Smooth muscle cell (in vitro differentiated cells): ENCODE data around the gene AOC2. TPM values are rescaled to one million over a fixed set of nuclear protein-coding genes. Genes with fewer than 3 reads are reported as not detected.
"Not testable (repeated sequence)": the region's sequence is repeated elsewhere in the genome, so short reads cannot be mapped to it uniquely, and the experiment has no call there.

Experiments
- DNase-seq: peaks from one replicate; lab custom pipeline; 2025; ENCODE audit not compliant: unreplicated experiment; lab: John Stamatoyannopoulos, UW
- H2AFZ ChIP-seq: fragments of 200-600 bp; sonication (generic); 2 replicates; pipeline ENCODE4 v1.6.0; 2016; ENCODE audit warnings: antibody characterized with exemption, low read depth, mild to moderate bottlenecking
- H3F3A ChIP-seq: fragments of 200-600 bp; sonication (generic); 2 replicates; pipeline ENCODE4 v1.6.0; 2017; ENCODE audit warnings: antibody characterized with exemption, low read depth
- H3K27ac ChIP-seq: fragments of 200-600 bp; sonication (generic); 2 replicates; pipeline ENCODE4 v1.5.1; 2016; ENCODE audit warnings: low read depth, mild to moderate bottlenecking
- H3K27me3 ChIP-seq: fragments of 200-600 bp; sonication (generic); 2 replicates; pipeline ENCODE4 v1.6.1; 2016; ENCODE audit warnings: low read depth, mild to moderate bottlenecking
- H3K36me3 ChIP-seq: fragments of 200-600 bp; sonication (generic); 2 replicates; pipeline ENCODE4 v1.5.1; 2016; ENCODE audit warnings: low read depth
- H3K4me1 ChIP-seq: fragments of 200-600 bp; sonication (generic); 2 replicates; pipeline ENCODE4 v1.5.1; 2016; ENCODE audit warnings: low read depth
- H3K4me2 ChIP-seq: fragments of 200-600 bp; sonication (generic); 2 replicates; pipeline ENCODE4 v1.6.0; 2016; ENCODE audit warnings: mild to moderate bottlenecking
- H3K4me3 ChIP-seq: fragments of 200-600 bp; sonication (generic); 2 replicates; pipeline ENCODE4 v1.5.1; 2016; ENCODE audit warnings: mild to moderate bottlenecking
- H3K79me2 ChIP-seq: fragments of 200-600 bp; sonication (generic); 2 replicates; pipeline ENCODE4 v1.6.0; 2016; ENCODE audit warnings: low read depth, mild to moderate bottlenecking
- H3K9ac ChIP-seq: fragments of 200-600 bp; sonication (generic); 2 replicates; pipeline ENCODE4 v1.6.0; 2016; ENCODE audit warnings: low read depth
- H3K9me3 ChIP-seq: fragments of 200-600 bp; sonication (generic); replicated peaks from 2 replicates; pipeline ENCODE4 v1.5.1; 2016; ENCODE audit warnings: low read depth
- H4K20me1 ChIP-seq: fragments of 200-600 bp; sonication (generic); 2 replicates; pipeline ENCODE4 v1.6.0; 2016; ENCODE audit warnings: low read depth
- CTCF ChIP-seq: fragments of 200-600 bp; sonication (generic); IDR thresholded peaks from 2 replicates; pipeline ENCODE4 v1.5.1; 2017; ENCODE audit warnings: borderline replicate concordance, mild to moderate bottlenecking, antibody characterized with exemption; ENCODE audit not compliant: insufficient read depth, poor library complexity, severe bottlenecking
- WGBS: methylation state at CpG from one replicate; pipeline ENCODE4 v1.1.7; 2016; ENCODE audit warnings: low lambda C conversion rate; 5-methylcytosine and 5-hydroxymethylcytosine counted together
- microRNA-seq: library from miRNA; unstranded; fragments of <30 nt; microRNA quantifications from one replicate; pipeline ENCODE4, GENCODE V29; 2016; ENCODE audit warnings: borderline number of aligned reads
- polyA plus RNA-seq: library from polyadenylated mRNA; unstranded; fragments of >200 nt; fragmentation: Nextera tagmentation; extraction: Ambion mirVana; gene quantifications from 2 replicates; pipeline ENCODE4 v1.2.1, GENCODE V29; 2016
- small RNA-seq: library from RNA; depleted of rRNA; stranded (forward); fragments of <200 nt; gene quantifications from one replicate; pipeline ENCODE3, GENCODE V24; 2014
- total RNA-seq: library from RNA; depleted of rRNA; stranded (reverse); fragments of >200 nt; gene quantifications from 2 replicates; pipeline ENCODE4 v1.2.3, GENCODE V29; 2014

AOC2 gene
- total and polyA plus RNA-seq, 2 experiments from 2014 or later, result 0.91 to 2.3 TPM

GRCh38 chr17:42898147-42898811 lies 53.9 kb downstream of the AOC2 start:
- WGBS, result 93% methylated on average over 7 of the region's 7 CpGs
- H3K4me2 ChIP-seq, result no peak overlapping the region
- H2AFZ ChIP-seq, result no peak overlapping the region
- H3K4me3 ChIP-seq, result no peak overlapping the region
- DNase-seq, result no peak
- no peaks in the 10 kb centered on the region for H3K36me3 ChIP-seq
- H3K9ac ChIP-seq, result no peak overlapping the region
- H3K9me3 ChIP-seq, result no peaks in the 10 kb centered on the region
- peaks cover 3% of the 10 kb centered on the region for H3K27me3 ChIP-seq
- no peaks in the 10 kb centered on the region for H4K20me1 ChIP-seq
- no peaks in the 10 kb centered on the region for H3F3A ChIP-seq
- no peak for TF ChIP-seq CTCF
- H3K4me1 ChIP-seq, result no peaks in the 10 kb centered on the region
- H3K79me2 ChIP-seq, result no peaks in the 10 kb centered on the region
- H3K27ac ChIP-seq, result no peak overlapping the region

GRCh38 chr17:42899981-42900380 lies 55.6 kb downstream of the AOC2 start:
- not testable (repeated sequence) for H3K27me3 ChIP-seq, H3K27ac ChIP-seq, H3K79me2 ChIP-seq, H4K20me1 ChIP-seq, H3K4me1 ChIP-seq, H2AFZ ChIP-seq, H3K4me3 ChIP-seq, H3K4me2 ChIP-seq, DNase-seq, H3K9ac ChIP-seq, H3K36me3 ChIP-seq, H3F3A ChIP-seq, H3K9me3 ChIP-seq
- 87% methylated on average over 3 of the region's 3 CpGs for WGBS

Small RNA genes lying within 50 kb of the gene (microRNA-seq; reads per million reads assigned to microRNA genes)
- gene MIR6781, result 2.3 reads per million

Small RNA genes lying within 50 kb of the gene (small RNA-seq; reads per million reads assigned to genes)
- not detected for gene MIR6781
- gene RNU6-287P, result not detected

Other genes starting within 250 kb of the AOC2 start
- gene RETREG3, start 235.2 kb upstream of the AOC2 start, total RNA-seq, result 40.4 and 67.8 TPM in 2 replicates
- gene RETREG3, start 235.2 kb upstream of the AOC2 start, polyA plus RNA-seq, result 32.6 and 34.1 TPM in 2 replicates
- 31.6 and 38.7 TPM in 2 replicates for gene TUBG1, start 234.9 kb upstream of the AOC2 start, total RNA-seq
- 91.2 and 102 TPM in 2 replicates for gene TUBG1, start 234.9 kb upstream of the AOC2 start, polyA plus RNA-seq
- gene TUBG2, start 185.3 kb upstream of the AOC2 start, total RNA-seq, result 23.1 and 28.2 TPM in 2 replicates
- 42.3 and 54.6 TPM in 2 replicates for gene TUBG2, start 185.3 kb upstream of the AOC2 start, polyA plus RNA-seq
- gene PLEKHH3, start 167.6 kb upstream of the AOC2 start, total RNA-seq, result 5.0 and 13.3 TPM in 2 replicates
- 23.6 and 23.7 TPM in 2 replicates for gene PLEKHH3, start 167.6 kb upstream of the AOC2 start, polyA plus RNA-seq
- gene CCR10, start 162.7 kb upstream of the AOC2 start, total RNA-seq, result 10.1 TPM in 1 of 2 replicates, not detected in the other
- gene CCR10, start 162.7 kb upstream of the AOC2 start, polyA plus RNA-seq, result 2.0 and 3.8 TPM in 2 replicates
- gene CNTNAP1, start 162.0 kb upstream of the AOC2 start, total RNA-seq, result 7.1 and 9.5 TPM in 2 replicates
- gene CNTNAP1, start 162.0 kb upstream of the AOC2 start, polyA plus RNA-seq, result 2.0 and 4.5 TPM in 2 replicates
- 15.6 and 19.4 TPM in 2 replicates for gene EZH1, start 99.5 kb upstream of the AOC2 start, total RNA-seq
- gene EZH1, start 99.5 kb upstream of the AOC2 start, polyA plus RNA-seq, result 8.0 and 10.0 TPM in 2 replicates
- 8.6 and 8.9 TPM in 2 replicates for gene RAMP2, start 83.4 kb upstream of the AOC2 start, total RNA-seq
- gene RAMP2, start 83.4 kb upstream of the AOC2 start, polyA plus RNA-seq, result 22.0 and 25.7 TPM in 2 replicates
- 91.0 and 108 TPM in 2 replicates for gene VPS25, start 71.1 kb upstream of the AOC2 start, total RNA-seq
- 129 and 139 TPM in 2 replicates for gene VPS25, start 71.1 kb upstream of the AOC2 start, polyA plus RNA-seq
- 0.22 and 0.49 TPM in 2 replicates for gene WNK4, start 64.0 kb upstream of the AOC2 start, total RNA-seq
- gene WNK4, start 64.0 kb upstream of the AOC2 start, polyA plus RNA-seq, result 0.39 TPM in 1 of 2 replicates, not detected in the other
- gene COA3, start 45.9 kb upstream of the AOC2 start, total RNA-seq, result 71.1 and 106 TPM in 2 replicates
- gene COA3, start 45.9 kb upstream of the AOC2 start, polyA plus RNA-seq, result 127 and 147 TPM in 2 replicates
- not detected in 2 replicates for gene CNTD1, start 45.7 kb upstream of the AOC2 start, total RNA-seq
- 0.17 and 0.71 TPM in 2 replicates for gene CNTD1, start 45.7 kb upstream of the AOC2 start, polyA plus RNA-seq
- gene BECN1, start 20.3 kb upstream of the AOC2 start, total RNA-seq, result 57.5 and 66.5 TPM in 2 replicates
- gene BECN1, start 20.3 kb upstream of the AOC2 start, polyA plus RNA-seq, result 54.8 and 61.9 TPM in 2 replicates
- gene PSME3, start 11.2 kb upstream of the AOC2 start, total RNA-seq, result 56.5 and 67.1 TPM in 2 replicates
- 85.3 and 87.0 TPM in 2 replicates for gene PSME3, start 11.2 kb upstream of the AOC2 start, polyA plus RNA-seq
- 0.63 and 0.90 TPM in 2 replicates for gene AOC3, start 6.6 kb downstream of the AOC2 start, total RNA-seq
- gene AOC3, start 6.6 kb downstream of the AOC2 start, polyA plus RNA-seq, result 0.65 and 1.5 TPM in 2 replicates
- gene G6PC1, start 56.2 kb downstream of the AOC2 start, total RNA-seq, result not detected in 2 replicates
- not detected in 2 replicates for gene G6PC1, start 56.2 kb downstream of the AOC2 start, polyA plus RNA-seq
- gene AARSD1, start 119.9 kb downstream of the AOC2 start, total RNA-seq, result 18.6 and 22.0 TPM in 2 replicates
- 48.0 and 74.0 TPM in 2 replicates for gene AARSD1, start 119.9 kb downstream of the AOC2 start, polyA plus RNA-seq
- gene PTGES3L, start 135.5 kb downstream of the AOC2 start, total RNA-seq, result 1.3 and 6.7 TPM in 2 replicates
- gene PTGES3L, start 135.5 kb downstream of the AOC2 start, polyA plus RNA-seq, result 6.8 and 8.3 TPM in 2 replicates
- 8.2 and 9.3 TPM in 2 replicates for gene RUNDC1, start 136.0 kb downstream of the AOC2 start, total RNA-seq
- gene RUNDC1, start 136.0 kb downstream of the AOC2 start, polyA plus RNA-seq, result 15.7 and 19.2 TPM in 2 replicates
- 1,947 and 2,084 TPM in 2 replicates for gene RPL27, start 153.8 kb downstream of the AOC2 start, total RNA-seq
- gene RPL27, start 153.8 kb downstream of the AOC2 start, polyA plus RNA-seq, result 963 and 994 TPM in 2 replicates
- 1.5 and 1.9 TPM in 2 replicates for gene IFI35, start 162.2 kb downstream of the AOC2 start, total RNA-seq
- 6.3 and 7.4 TPM in 2 replicates for gene IFI35, start 162.2 kb downstream of the AOC2 start, polyA plus RNA-seq
- gene VAT1, start 177.8 kb downstream of the AOC2 start, total RNA-seq, result 146 and 174 TPM in 2 replicates
- gene VAT1, start 177.8 kb downstream of the AOC2 start, polyA plus RNA-seq, result 218 and 229 TPM in 2 replicates
- 0.27 and 0.81 TPM in 2 replicates for gene RND2, start 180.7 kb downstream of the AOC2 start, total RNA-seq
- 1.1 and 1.7 TPM in 2 replicates for gene RND2, start 180.7 kb downstream of the AOC2 start, polyA plus RNA-seq